ENCODE data around the gene GGA2.

Gene GGA2

GRCh38 chr16:23506606-23506994 is 3.7 kb downstream of the GGA2 start:
- no peak overlapping the region for H2AFZ ChIP-seq (ENCODE audit: low read length)
- H3K4me1 ChIP-seq (ENCODE audit: insufficient read depth, low read length, poor library complexity, severe bottlenecking), result no peaks in the 10 kb centered on the region
- TF ChIP-seq EZH2phosphoT487 (IDR thresholded peaks at IDR 0.05; ENCODE audit: borderline replicate concordance), result no peak
- TF ChIP-seq CTCF (conservative IDR thresholded peaks at IDR 0.05; ENCODE audit: low read length), result no peak
- no peak overlapping the region for H3K9ac ChIP-seq (ENCODE audit: low read depth, low read length, poor library complexity, severe bottlenecking)
- no peaks in the 10 kb centered on the region for H3K9me2 ChIP-seq (replicated peaks; ENCODE audit: low read depth, low read length)
- no peak overlapping the region for H3K4me2 ChIP-seq (ENCODE audit: low read depth, low read length, poor library complexity, severe bottlenecking)
- no peaks in the 10 kb centered on the region for H4K20me1 ChIP-seq (ENCODE audit: insufficient read depth, low read length, poor library complexity, severe bottlenecking)
- no peaks in the 10 kb centered on the region for H3K9me3 ChIP-seq (ENCODE audit: insufficient read depth, low read depth, low read length)
- no peaks in the 10 kb centered on the region for H3K36me3 ChIP-seq (ENCODE audit: insufficient read depth, low read length)
- no peaks in the 10 kb centered on the region for H3K79me2 ChIP-seq (ENCODE audit: insufficient read depth, low read length)
- H3F3A ChIP-seq (ENCODE audit: low read depth), result no peaks in the 10 kb centered on the region
- H3K27me3 ChIP-seq (ENCODE audit: insufficient read depth, low read length, poor library complexity, severe bottlenecking), result peaks cover 23% of the 10 kb centered on the region
- H3K4me3 ChIP-seq (ENCODE audit: low read length, poor library complexity, severe bottlenecking), result no peak overlapping the region

DNA sequence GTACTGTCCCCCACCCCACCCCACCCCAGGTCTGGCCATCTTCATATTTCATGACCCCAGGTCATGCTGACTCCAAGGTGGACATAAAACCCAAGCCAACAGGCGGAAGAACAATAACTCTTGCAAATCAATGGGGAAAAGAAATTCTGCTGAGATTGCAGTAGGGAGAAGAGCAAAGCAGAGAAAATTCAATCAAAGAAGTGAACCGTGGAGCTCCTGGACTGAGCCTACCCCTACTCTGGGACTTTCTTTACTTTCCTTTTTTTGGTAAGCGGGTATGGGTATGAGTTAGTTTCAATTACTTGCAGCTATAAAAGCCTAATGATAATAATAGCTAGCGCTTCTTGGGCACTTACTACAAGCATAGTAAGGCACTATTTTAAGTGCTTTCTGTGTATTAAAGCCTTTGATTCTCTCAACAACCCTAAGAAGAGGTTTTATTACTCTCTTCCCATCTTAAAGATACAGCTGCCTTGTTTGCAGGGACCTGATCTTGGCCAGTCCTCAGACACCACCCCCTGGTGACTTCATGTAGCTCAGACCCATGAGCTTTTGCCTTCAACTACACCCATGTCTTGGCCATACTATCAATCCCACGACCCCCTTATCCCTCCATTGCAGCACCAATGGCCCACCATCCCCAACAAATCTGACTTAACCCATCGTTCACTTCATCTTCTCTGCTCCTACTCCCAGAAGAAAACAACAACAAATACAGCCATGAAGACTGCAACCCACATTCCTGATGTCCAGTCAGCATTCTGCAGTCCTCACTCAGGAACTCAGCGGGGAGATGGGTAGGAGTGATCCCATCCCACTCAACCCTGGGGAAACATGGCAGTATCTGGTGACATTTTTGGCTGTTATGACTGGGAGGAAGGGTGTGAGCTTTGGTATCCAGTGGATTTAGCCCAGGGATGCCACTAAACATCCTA is 4.4 kb downstream of the GGA2 start:
- Histone ChIP-seq H3K4me2 (ENCODE audit: low read depth, low read length, poor library complexity, severe bottlenecking) (no peak overlapping the region), H4K20me1 (ENCODE audit: insufficient read depth, low read length, poor library complexity, severe bottlenecking) (no peaks in the 10 kb centered on the region), H3K27me3 (ENCODE audit: insufficient read depth, low read length, poor library complexity, severe bottlenecking) (peaks cover 20% of the 10 kb centered on the region), H3K36me3 (ENCODE audit: insufficient read depth, low read length) (no peaks in the 10 kb centered on the region), H3K9me2 (replicated peaks; ENCODE audit: low read depth, low read length) (no peaks in the 10 kb centered on the region), H3K79me2 (ENCODE audit: insufficient read depth, low read length) (no peaks in the 10 kb centered on the region), H3K9me3 (ENCODE audit: insufficient read depth, low read depth, low read length) (no peaks in the 10 kb centered on the region), H3K9ac (ENCODE audit: low read depth, low read length, poor library complexity, severe bottlenecking) (no peak overlapping the region), H3K4me3 (ENCODE audit: low read length, poor library complexity, severe bottlenecking) (no peak overlapping the region), H2AFZ (ENCODE audit: low read length) (no peak overlapping the region), H3F3A (ENCODE audit: low read depth) (no peaks in the 10 kb centered on the region), H3K4me1 (ENCODE audit: insufficient read depth, low read length, poor library complexity, severe bottlenecking) (no peaks in the 10 kb centered on the region)
- TF ChIP-seq EZH2phosphoT487 (IDR thresholded peaks at IDR 0.05; ENCODE audit: borderline replicate concordance) (no peak), CTCF (conservative IDR thresholded peaks at IDR 0.05; ENCODE audit: low read length) (peak; percentile 26; the same call in 1 of the 2 replicates)

DNA sequence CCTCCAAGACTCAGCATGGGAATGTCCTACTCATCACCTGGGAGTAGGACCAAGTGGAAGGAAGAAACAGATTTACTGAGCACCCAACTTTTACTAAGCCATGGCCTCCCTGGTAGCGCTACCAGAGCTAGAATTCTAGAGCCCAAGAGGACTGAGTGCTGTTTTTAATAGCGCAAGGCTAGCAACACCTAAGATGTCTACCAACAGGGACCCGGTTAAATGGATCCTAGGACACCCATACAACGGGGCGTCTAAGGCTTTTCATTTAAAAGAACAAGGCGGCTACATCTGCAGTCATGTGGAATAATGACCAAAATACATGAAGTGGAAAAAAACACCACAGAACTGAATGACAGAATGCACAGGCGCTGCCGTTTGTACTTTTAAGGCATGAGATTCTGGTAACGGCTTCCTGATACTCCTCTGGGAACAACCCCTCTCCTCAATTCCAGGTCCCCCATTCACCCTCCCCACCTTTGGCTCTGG is 5.1 kb downstream of the GGA2 start:
- Histone ChIP-seq H2AFZ (ENCODE audit: low read length) (no peak overlapping the region), H3F3A (ENCODE audit: low read depth) (no peaks in the 10 kb centered on the region), H3K27me3 (ENCODE audit: insufficient read depth, low read length, poor library complexity, severe bottlenecking) (peaks cover 20% of the 10 kb centered on the region), H3K4me1 (ENCODE audit: insufficient read depth, low read length, poor library complexity, severe bottlenecking) (no peaks in the 10 kb centered on the region), H3K9me3 (ENCODE audit: insufficient read depth, low read depth, low read length) (no peaks in the 10 kb centered on the region), H3K79me2 (ENCODE audit: insufficient read depth, low read length) (no peaks in the 10 kb centered on the region), H3K9ac (ENCODE audit: low read depth, low read length, poor library complexity, severe bottlenecking) (no peak overlapping the region), H3K4me3 (ENCODE audit: low read length, poor library complexity, severe bottlenecking) (no peak overlapping the region), H3K4me2 (ENCODE audit: low read depth, low read length, poor library complexity, severe bottlenecking) (no peak overlapping the region), H3K9me2 (replicated peaks; ENCODE audit: low read depth, low read length) (no peaks in the 10 kb centered on the region), H4K20me1 (ENCODE audit: insufficient read depth, low read length, poor library complexity, severe bottlenecking) (no peaks in the 10 kb centered on the region), H3K36me3 (ENCODE audit: insufficient read depth, low read length) (no peaks in the 10 kb centered on the region)
- TF ChIP-seq EZH2phosphoT487 (IDR thresholded peaks at IDR 0.05; ENCODE audit: borderline replicate concordance) (no peak), CTCF (conservative IDR thresholded peaks at IDR 0.05; ENCODE audit: low read length) (no peak)

Data from Loucy (cell line).